Endothelial cell of umbilical vein (primary cell): ENCODE data around the gene PNKP. TPM values are rescaled to one million over a fixed set of nuclear protein-coding genes. Genes with fewer than 3 reads are reported as not detected.

Experiments
- BruUV-seq: library from RNA; stranded (reverse); fragments of 400-500 nt; replicated peaks from 2 replicates; lab custom pipeline; 2021; lab: Mats Ljungman, UMichigan
- CTCF ChIA-PET: fragments of 300-600, 350-600 bp; sonication (Branson Sonifier 250); formaldehyde crosslinking; loops from one replicate; lab custom pipeline; 2021; ENCODE audit warnings: antibody characterized with exemption, inconsistent platforms; lab: Charles Lee
- POLR2A ChIA-PET: fragments of 300-600, 350-600 bp; sonication (Branson Sonifier 250); formaldehyde crosslinking; loops from one replicate; lab custom pipeline; 2021; ENCODE audit warnings: antibody characterized with exemption, inconsistent platforms; lab: Charles Lee
- DNase-seq: peaks from one replicate; pipeline ENCODE4 v3.0.0-alpha.2; 2011; ENCODE audit warnings: low read depth, low spot score
- FAIRE-seq: peaks from 2 replicates; lab custom pipeline; 2011; peaks lifted over from hg19 to GRCh38; lab: Jason Lieb, UNC
- H2AFZ ChIP-seq: 2 replicates; pipeline ENCODE4 v1.6.0; 2012; ENCODE audit warnings: low read depth, low read length, control low read depth, inconsistent platforms
- H3K27ac ChIP-seq: 2 replicates; pipeline ENCODE4 v1.5.1; 2011; ENCODE audit warnings: low read depth, mild to moderate bottlenecking, control low read depth, low read length, moderate library complexity; ENCODE audit not compliant: insufficient read depth
- H3K27me3 ChIP-seq, 2 experiments: 2 replicates each; pipeline versions ENCODE4 v1.6.0 to v1.6.1; 2011; ENCODE audit warnings: low read length in 2 of 2, mixed read lengths in 1 of 2; ENCODE audit not compliant: control insufficient read depth in 2 of 2, insufficient read depth in 2 of 2
- H3K36me3 ChIP-seq, 2 experiments: 2 replicates in 1 of 2; 3 replicates in 1 of 2; pipeline ENCODE4 v1.5.1; 2011; ENCODE audit warnings: low read length in 2 of 2, mild to moderate bottlenecking in 1 of 2, moderate library complexity in 1 of 2; ENCODE audit not compliant: control insufficient read depth in 2 of 2, insufficient read depth in 2 of 2; ENCODE audit errors: extremely low read depth in 1 of 2
- H3K4me1 ChIP-seq: 3 replicates; pipeline ENCODE4 v1.5.1; 2011; ENCODE audit warnings: mild to moderate bottlenecking, low read length; ENCODE audit not compliant: control insufficient read depth, insufficient read depth; ENCODE audit errors: extremely low read depth
- H3K4me2 ChIP-seq: 2 replicates; pipeline ENCODE4 v1.6.1; 2011; ENCODE audit warnings: low read length, control low read depth, mixed read lengths; ENCODE audit not compliant: insufficient read depth
- H3K4me3 ChIP-seq, 3 experiments: fragments of 200-600 bp in 1 of 3; sonication (generic), shearing (Covaris generic) in 1 of 3; replicated peaks in 1 of 3; 2 replicates each; pipeline ENCODE4 v1.5.1; 2011 to 2016; ENCODE audit warnings: control low read depth in 3 of 3, low read length in 3 of 3, mild to moderate bottlenecking in 2 of 3, inconsistent platforms in 1 of 3, low read depth in 1 of 3, moderate library complexity in 1 of 3; ENCODE audit not compliant: insufficient read depth in 1 of 3
- H3K79me2 ChIP-seq: 2 replicates; pipeline ENCODE4 v1.6.0; 2012; ENCODE audit warnings: low read length, inconsistent platforms; ENCODE audit not compliant: control insufficient read depth, insufficient read depth
- H3K9ac ChIP-seq: replicated peaks from 2 replicates; pipeline ENCODE3; 2011; ENCODE audit warnings: low read length, control low read depth; ENCODE audit not compliant: insufficient read depth; ENCODE audit errors: extremely low read depth
- H3K9me1 ChIP-seq: replicated peaks from 3 replicates; pipeline ENCODE4 v1.6.0; 2011; ENCODE audit warnings: mild to moderate bottlenecking, low read length; ENCODE audit not compliant: control insufficient read depth, insufficient read depth; ENCODE audit errors: extremely low read depth
- H3K9me3 ChIP-seq: replicated peaks from 2 replicates; pipeline ENCODE4 v1.5.1; 2012; ENCODE audit warnings: low read length, inconsistent platforms; ENCODE audit not compliant: control insufficient read depth, insufficient read depth
- H4K20me1 ChIP-seq: replicated peaks from 2 replicates; pipeline ENCODE3; 2011; ENCODE audit warnings: mild to moderate bottlenecking, low read length; ENCODE audit not compliant: control insufficient read depth, insufficient read depth; ENCODE audit errors: extremely low read depth
- EZH2 ChIP-seq: IDR thresholded peaks from 2 replicates; pipeline ENCODE4 v1.6.1; 2012; ENCODE audit warnings: borderline replicate concordance, low read depth, mild to moderate bottlenecking, moderate library complexity, low read length, inconsistent platforms; ENCODE audit not compliant: severe bottlenecking
- FOS ChIP-seq: IDR thresholded peaks from 2 replicates; pipeline ENCODE4 v1.6.1; 2011; ENCODE audit warnings: mild to moderate bottlenecking, low read length, moderate library complexity, borderline replicate concordance; ENCODE audit not compliant: insufficient read depth
- GATA2 ChIP-seq: IDR thresholded peaks from 2 replicates; pipeline ENCODE4 v1.7.0; 2011; ENCODE audit warnings: low read depth, mild to moderate bottlenecking, moderate library complexity, mixed read lengths, low read length; ENCODE audit not compliant: insufficient read length, insufficient read depth
- JUN ChIP-seq: IDR thresholded peaks from 2 replicates; pipeline ENCODE4 v1.6.1; 2011; ENCODE audit warnings: borderline replicate concordance, low read depth; ENCODE audit not compliant: insufficient read length, insufficient read depth
- MYC ChIP-seq: IDR thresholded peaks from one replicate; pipeline ENCODE4 v1.6.1; 2011; ENCODE audit warnings: mild to moderate bottlenecking, low read depth, low read length
- POLR2A ChIP-seq: IDR thresholded peaks from 2 replicates; pipeline ENCODE4 v1.6.1; 2012; ENCODE audit warnings: low read depth, mild to moderate bottlenecking, control low read depth, low read length
- POLR2AphosphoS5 ChIP-seq: IDR thresholded peaks from 2 replicates; pipeline ENCODE4 v1.6.1; 2012; ENCODE audit warnings: low read depth, mild to moderate bottlenecking, control low read depth, low read length, moderate library complexity; ENCODE audit not compliant: insufficient read depth
- dilution Hi-C: fragments of 300-500 bp; cut with MboI; formaldehyde crosslinking; loops from one replicate; pipeline ENCODE4 v1.15.0; 2019; ENCODE audit warnings: low sequenced_read_pairs; ENCODE audit not compliant: extremely low pct_ligation_motif_present
- intact Hi-C: fragments of 100-400 bp; cut with micrococcal nuclease; formaldehyde crosslinking; loops from one replicate; pipeline ENCODE4 v1.10.0; 2022
- polyA plus RNA-seq, 4 experiments: library from polyadenylated mRNA; depleted of rRNA in 3 of 4; stranded (reverse) in 3 of 4; unstranded in 1 of 4; fragments of >200 nt; gene quantifications; 2 replicates each; pipeline versions ENCODE4 v1.2.1 to v1.2.3, GENCODE V29; 2011 to 2012; ENCODE audit warnings: missing spikeins in 1 of 4
- total RNA-seq: library from RNA; stranded (reverse); gene quantifications from 2 replicates; pipeline ENCODE4 v1.2.3, GENCODE V29; 2021
- TF ChIP-seq, protein P1 (sequence below), 2 donors: IDR thresholded peaks; 1 replicate in 1 of 2; 2 replicates in 1 of 2; pipeline ENCODE4 v1.5.1; 2011; ENCODE audit warnings: low read length in 2 of 2, mild to moderate bottlenecking in 2 of 2, moderate library complexity in 2 of 2, control low read depth in 1 of 2, inconsistent platforms in 1 of 2, low read depth in 1 of 2; ENCODE audit not compliant: insufficient read depth in 1 of 2; ENCODE audit errors: extremely low read depth in 1 of 2
- TF ChIP-seq, protein P2 (sequence below): IDR thresholded peaks from 2 replicates; pipeline ENCODE4 v1.6.1; 2011; ENCODE audit not compliant: insufficient read depth, insufficient read length

PNKP gene
- total and polyA plus RNA-seq, 2 donors (not counting 3 experiments of a cell fraction or from before 2014, with no cell fraction given), result 39.4 to 112 TPM

DNA sequence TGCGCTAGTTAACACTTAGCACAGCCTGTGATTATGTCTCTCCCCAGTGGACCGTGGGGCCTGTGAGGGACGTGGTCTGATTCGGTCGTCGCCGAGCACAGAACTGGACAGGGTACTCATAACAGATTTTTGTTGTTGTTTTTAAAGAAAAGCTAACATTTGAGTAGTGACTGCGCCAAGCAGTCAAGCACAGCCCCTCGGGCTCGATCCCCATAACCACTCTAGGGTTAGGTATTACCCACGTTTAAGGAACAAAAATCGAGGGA lies 17.2 kb downstream of the PNKP start:
- CTCF ChIA-PET, result interaction anchor here (0.8 to 1.8 kb wide), 6 partner anchors 15 to 128 kb away, joined by 3 to 15 read pairs (median 4); partner anchors contain the start of genes FUZ and MED25
- no peak for DNase-seq
- Histone ChIP-seq H3K9me1 (no peaks in the 10 kb centered on the region), H3K36me3 (peaks cover 0 to 7% of the 10 kb centered on the region in 2 experiments), H4K20me1 (no peaks in the 10 kb centered on the region), H3K4me2 (peak overlapping the region; percentile 72), H3K27me3 (no peaks in the 10 kb centered on the region), H3K4me3 (peak overlapping the region in 2 of 3 experiments; percentile 20 to 49), H3K4me1 (peaks cover 24% of the 10 kb centered on the region), H3K9me3 (no peaks in the 10 kb centered on the region), H2AFZ (no peak overlapping the region), H3K9ac (no peak overlapping the region), H3K79me2 (peaks cover 25% of the 10 kb centered on the region), H3K27ac (no peak overlapping the region)
- FAIRE-seq, result no peak
- TF ChIP-seq, protein P1, sequence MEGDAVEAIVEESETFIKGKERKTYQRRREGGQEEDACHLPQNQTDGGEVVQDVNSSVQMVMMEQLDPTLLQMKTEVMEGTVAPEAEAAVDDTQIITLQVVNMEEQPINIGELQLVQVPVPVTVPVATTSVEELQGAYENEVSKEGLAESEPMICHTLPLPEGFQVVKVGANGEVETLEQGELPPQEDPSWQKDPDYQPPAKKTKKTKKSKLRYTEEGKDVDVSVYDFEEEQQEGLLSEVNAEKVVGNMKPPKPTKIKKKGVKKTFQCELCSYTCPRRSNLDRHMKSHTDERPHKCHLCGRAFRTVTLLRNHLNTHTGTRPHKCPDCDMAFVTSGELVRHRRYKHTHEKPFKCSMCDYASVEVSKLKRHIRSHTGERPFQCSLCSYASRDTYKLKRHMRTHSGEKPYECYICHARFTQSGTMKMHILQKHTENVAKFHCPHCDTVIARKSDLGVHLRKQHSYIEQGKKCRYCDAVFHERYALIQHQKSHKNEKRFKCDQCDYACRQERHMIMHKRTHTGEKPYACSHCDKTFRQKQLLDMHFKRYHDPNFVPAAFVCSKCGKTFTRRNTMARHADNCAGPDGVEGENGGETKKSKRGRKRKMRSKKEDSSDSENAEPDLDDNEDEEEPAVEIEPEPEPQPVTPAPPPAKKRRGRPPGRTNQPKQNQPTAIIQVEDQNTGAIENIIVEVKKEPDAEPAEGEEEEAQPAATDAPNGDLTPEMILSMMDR (IDR thresholded peaks at IDR 0.05; ENCODE audit: extremely low read depth in 1 of 2, insufficient read depth in 1 of 2, low read depth in 1 of 2, low read length in 2 of 2), result no peak
- TF ChIP-seq POLR2AphosphoS5 (no peak), POLR2A (no peak), FOS (no peak), GATA2 (no peak), MYC (no peak), JUN (no peak), EZH2 (no peak)
- TF ChIP-seq, protein P2, sequence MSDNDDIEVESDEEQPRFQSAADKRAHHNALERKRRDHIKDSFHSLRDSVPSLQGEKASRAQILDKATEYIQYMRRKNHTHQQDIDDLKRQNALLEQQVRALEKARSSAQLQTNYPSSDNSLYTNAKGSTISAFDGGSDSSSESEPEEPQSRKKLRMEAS, result no peak
- dilution Hi-C loops, result no loop called here
- intact Hi-C loops, result loop anchor here (1.0 kb wide), 4 partner anchors 17 to 84 kb away; partner anchors contain the start of genes FUZ and PNKP
- no TSS peak for BruUV-seq
- POLR2A ChIA-PET, result interaction anchor here (0.6 to 1.2 kb wide), 2 partner anchors 19 to 79 kb away, joined by 5 to 6 read pairs; no protein-coding TSS in a partner anchor
